ACC112 (cell line): ENCODE results near the gene BTBD16.

Experiments used
- H2AFZ ChIP-seq: fragments of 200-600 bp; sonication (generic); one replicate; pipeline ENCODE4 v1.6.0; 2017; ENCODE audit warnings: antibody characterized with exemption, low read length; ENCODE audit not compliant: unreplicated experiment
- H3K27ac ChIP-seq: fragments of 200-600 bp; sonication (generic); 2 replicates; pipeline ENCODE4 v1.5.1; 2014; ENCODE audit warnings: low read depth, mild to moderate bottlenecking, antibody characterized with exemption, low read length, moderate library complexity
- H3K27me3 ChIP-seq: fragments of 200-600 bp; sonication (generic); 2 replicates; pipeline ENCODE4 v1.6.1; 2014; ENCODE audit warnings: mild to moderate bottlenecking, antibody characterized with exemption, low read length, moderate library complexity, mixed read lengths; ENCODE audit not compliant: insufficient read depth
- H3K36me3 ChIP-seq: fragments of 200-600 bp; sonication (generic); 2 replicates; pipeline ENCODE4 v1.6.1; 2016; ENCODE audit warnings: mild to moderate bottlenecking, antibody characterized with exemption, low read length, moderate library complexity, mixed read lengths; ENCODE audit not compliant: insufficient read depth
- H3K4me1 ChIP-seq: fragments of 200-600 bp; sonication (generic); one replicate; pipeline ENCODE4 v1.6.1; 2016; ENCODE audit warnings: low read length, mixed read lengths; ENCODE audit not compliant: insufficient read depth, unreplicated experiment, control insufficient read depth
- H3K4me3 ChIP-seq: fragments of 200-600 bp; sonication (generic); 2 replicates; pipeline ENCODE4 v1.5.1; 2014; ENCODE audit warnings: mild to moderate bottlenecking, low read depth, low read length
- H3K79me2 ChIP-seq: fragments of 200-600 bp; sonication (generic); one replicate; pipeline ENCODE4 v1.6.0; 2016; ENCODE audit warnings: low read length; ENCODE audit not compliant: control insufficient read depth, unreplicated experiment, insufficient read depth

The BTBD16 gene

GRCh38 chr10:122236690-122237306 is 34.3 kb upstream of the BTBD16 start:
- H3K36me3 ChIP-seq, result no peaks in the 10 kb centered on the region

GRCh38 chr10:122237331-122237990 is 33.6 kb upstream of the BTBD16 start:
- no peak overlapping the region for H3K4me3 ChIP-seq

More at GRCh38 chr10:122236690-122237306, 34.3 kb upstream of the BTBD16 start:
- Histone ChIP-seq H3K79me2 (no peaks in the 10 kb centered on the region), H3K4me3 (no peak overlapping the region), H2AFZ (no peak overlapping the region), H3K27ac (no peak overlapping the region), H3K27me3 (no peaks in the 10 kb centered on the region), H3K4me1 (no peaks in the 10 kb centered on the region)

GRCh38 chr10:122239578-122240257 is 31.4 kb upstream of the BTBD16 start:
- no peak overlapping the region for H3K27ac ChIP-seq
- no peaks in the 10 kb centered on the region for H3K79me2 ChIP-seq
- no peak overlapping the region for H3K4me3 ChIP-seq
- H3K4me1 ChIP-seq, result no peaks in the 10 kb centered on the region
- no peaks in the 10 kb centered on the region for H3K27me3 ChIP-seq
- H2AFZ ChIP-seq, result no peak overlapping the region
- no peaks in the 10 kb centered on the region for H3K36me3 ChIP-seq

More at GRCh38 chr10:122237331-122237990, 33.6 kb upstream of the BTBD16 start:
- Histone ChIP-seq H3K79me2 (no peaks in the 10 kb centered on the region), H3K36me3 (no peaks in the 10 kb centered on the region), H3K27me3 (no peaks in the 10 kb centered on the region), H3K4me1 (no peaks in the 10 kb centered on the region), H3K27ac (no peak overlapping the region), H2AFZ (no peak overlapping the region)

- H3K27me3 ChIP-seq, result no peaks in the 10 kb centered on the region
- H3K27ac ChIP-seq, result no peak overlapping the region
- no peak overlapping the region for H2AFZ ChIP-seq
- H3K79me2 ChIP-seq, result no peaks in the 10 kb centered on the region
- no peak overlapping the region for H3K4me3 ChIP-seq
- no peaks in the 10 kb centered on the region for H3K4me1 ChIP-seq
- H3K36me3 ChIP-seq, result no peaks in the 10 kb centered on the region
Observed at GRCh38 chr10:122240401-122240800, 30.7 kb upstream of the BTBD16 start.

- Histone ChIP-seq H3K79me2 (no peaks in the 10 kb centered on the region), H3K27me3 (no peaks in the 10 kb centered on the region), H3K36me3 (no peaks in the 10 kb centered on the region), H3K4me1 (no peaks in the 10 kb centered on the region), H2AFZ (no peak overlapping the region), H3K27ac (no peak overlapping the region), H3K4me3 (no peak overlapping the region)
Observed at GRCh38 chr10:122241836-122242235, 29.3 kb upstream of the BTBD16 start.

- no peaks in the 10 kb centered on the region for H3K27me3 ChIP-seq
- H3K36me3 ChIP-seq, result no peaks in the 10 kb centered on the region
- H3K4me3 ChIP-seq, result no peak overlapping the region
- H3K27ac ChIP-seq, result no peak overlapping the region
- no peaks in the 10 kb centered on the region for H3K4me1 ChIP-seq
- no peaks in the 10 kb centered on the region for H3K79me2 ChIP-seq
- H2AFZ ChIP-seq, result no peak overlapping the region
Observed at GRCh38 chr10:122243550-122243949, 27.5 kb upstream of the BTBD16 start.

- H3K27ac ChIP-seq, result no peak overlapping the region
- H3K4me1 ChIP-seq, result no peaks in the 10 kb centered on the region
- H3K79me2 ChIP-seq, result no peaks in the 10 kb centered on the region
- no peak overlapping the region for H2AFZ ChIP-seq
- no peaks in the 10 kb centered on the region for H3K36me3 ChIP-seq
- no peak overlapping the region for H3K4me3 ChIP-seq
- no peaks in the 10 kb centered on the region for H3K27me3 ChIP-seq
Observed at GRCh38 chr10:122244001-122244975, 26.8 kb upstream of the BTBD16 start.

GRCh38 chr10:122245136-122245535 is 26.0 kb upstream of the BTBD16 start:
- no peak overlapping the region for H2AFZ ChIP-seq
- H3K4me1 ChIP-seq, result no peaks in the 10 kb centered on the region
- no peaks in the 10 kb centered on the region for H3K36me3 ChIP-seq
- no peaks in the 10 kb centered on the region for H3K27me3 ChIP-seq
- H3K27ac ChIP-seq, result no peak overlapping the region
- no peaks in the 10 kb centered on the region for H3K79me2 ChIP-seq
- H3K4me3 ChIP-seq, result no peak overlapping the region

- no peak overlapping the region for H2AFZ ChIP-seq
- H3K36me3 ChIP-seq, result no peaks in the 10 kb centered on the region
- no peak overlapping the region for H3K4me3 ChIP-seq
- H3K27me3 ChIP-seq, result no peaks in the 10 kb centered on the region
- no peak overlapping the region for H3K27ac ChIP-seq
- H3K79me2 ChIP-seq, result no peaks in the 10 kb centered on the region
- no peaks in the 10 kb centered on the region for H3K4me1 ChIP-seq
Observed at GRCh38 chr10:122245897-122246296, 25.2 kb upstream of the BTBD16 start.

- H3K4me3 ChIP-seq, result no peak overlapping the region
- no peak overlapping the region for H3K27ac ChIP-seq
- no peak overlapping the region for H2AFZ ChIP-seq
- H3K36me3 ChIP-seq, result no peaks in the 10 kb centered on the region
- no peaks in the 10 kb centered on the region for H3K27me3 ChIP-seq
- H3K4me1 ChIP-seq, result no peaks in the 10 kb centered on the region
- H3K79me2 ChIP-seq, result no peaks in the 10 kb centered on the region
Observed at GRCh38 chr10:122246830-122247520, 24.1 kb upstream of the BTBD16 start.
